ENCODE data around the gene SLC6A7.

The SLC6A7 gene

GRCh38 chr5:150175076-150175475, 14.8 kb upstream of the SLC6A7 start:
- DNase-seq: no peak

DNA sequence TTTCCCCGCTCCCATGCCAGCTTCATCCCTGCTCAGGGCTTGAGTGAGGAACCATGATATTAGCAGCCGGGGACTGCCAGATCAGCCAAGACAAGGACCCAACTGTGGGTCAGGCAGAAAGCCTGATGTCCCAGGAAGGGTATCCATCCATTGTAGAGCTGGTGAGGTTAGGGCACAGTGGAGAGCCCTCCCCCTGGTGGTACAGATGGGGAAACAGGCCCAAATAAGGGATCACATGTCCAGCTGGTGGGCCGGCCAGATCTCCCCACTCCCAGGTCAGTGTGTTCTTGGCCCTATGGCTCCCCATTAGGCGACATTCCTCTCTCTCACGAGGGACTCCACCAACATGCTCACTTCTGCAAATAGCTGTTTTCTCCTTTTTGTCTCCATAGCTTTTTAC, 14.3 kb upstream of the SLC6A7 start:
- DNase-seq: no peak

GRCh38 chr5:150176745-150177477, 13.0 kb upstream of the SLC6A7 start:
- no peak for DNase-seq

DNA sequence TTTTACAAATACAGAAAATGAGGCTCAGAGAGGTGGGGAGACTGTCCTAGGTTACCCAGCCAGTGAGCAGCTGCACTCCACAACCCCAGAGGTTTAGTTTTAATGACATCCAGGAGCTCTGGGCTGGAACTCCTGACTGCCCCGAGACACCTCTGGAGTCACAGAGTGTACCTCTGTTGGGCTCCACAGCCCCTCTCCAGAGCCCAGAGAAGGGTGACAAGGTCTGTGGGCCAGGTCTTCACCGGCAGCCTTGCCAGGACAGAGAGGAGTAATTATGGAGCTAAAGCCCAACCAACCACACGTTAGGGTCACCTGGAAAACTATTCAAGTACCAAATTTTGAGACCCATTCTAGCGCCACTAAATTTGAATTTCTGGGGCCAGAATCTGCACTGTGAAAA, 12.1 kb upstream of the SLC6A7 start:
- DNase-seq: no peak

GRCh38 chr5:150178262-150178661, 11.6 kb upstream of the SLC6A7 start:
- no peak for DNase-seq

DNA sequence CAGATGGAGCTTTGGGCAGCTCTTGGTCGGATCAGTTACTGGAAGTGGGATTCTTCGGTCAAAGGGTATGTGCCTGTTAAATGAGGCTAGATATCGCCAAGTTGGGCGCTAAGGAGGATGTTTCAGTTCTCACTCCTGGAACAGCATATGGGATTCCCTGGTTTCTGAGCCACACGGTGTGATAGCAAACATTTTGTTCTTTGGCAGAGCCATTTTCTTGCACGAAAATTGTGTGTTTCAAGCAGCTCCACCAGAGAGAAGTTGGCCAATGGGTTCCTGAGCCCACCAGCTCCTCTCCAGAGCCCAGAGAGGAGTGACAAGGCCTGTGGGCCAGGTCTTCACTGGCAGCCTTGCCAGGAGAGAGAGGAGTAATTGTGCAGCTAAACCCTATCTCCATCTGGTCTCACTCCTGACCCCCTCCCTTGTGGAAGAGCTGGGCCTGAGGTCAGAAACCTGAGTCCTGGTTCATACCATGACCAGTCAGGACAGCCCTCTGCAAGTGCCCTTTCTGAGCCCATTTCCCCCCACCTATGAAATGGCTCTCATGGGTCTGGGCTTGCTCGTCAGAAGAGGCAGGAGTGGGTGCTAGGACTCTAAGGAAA, 10.7 kb upstream of the SLC6A7 start:
- no peak for DNase-seq

DNA sequence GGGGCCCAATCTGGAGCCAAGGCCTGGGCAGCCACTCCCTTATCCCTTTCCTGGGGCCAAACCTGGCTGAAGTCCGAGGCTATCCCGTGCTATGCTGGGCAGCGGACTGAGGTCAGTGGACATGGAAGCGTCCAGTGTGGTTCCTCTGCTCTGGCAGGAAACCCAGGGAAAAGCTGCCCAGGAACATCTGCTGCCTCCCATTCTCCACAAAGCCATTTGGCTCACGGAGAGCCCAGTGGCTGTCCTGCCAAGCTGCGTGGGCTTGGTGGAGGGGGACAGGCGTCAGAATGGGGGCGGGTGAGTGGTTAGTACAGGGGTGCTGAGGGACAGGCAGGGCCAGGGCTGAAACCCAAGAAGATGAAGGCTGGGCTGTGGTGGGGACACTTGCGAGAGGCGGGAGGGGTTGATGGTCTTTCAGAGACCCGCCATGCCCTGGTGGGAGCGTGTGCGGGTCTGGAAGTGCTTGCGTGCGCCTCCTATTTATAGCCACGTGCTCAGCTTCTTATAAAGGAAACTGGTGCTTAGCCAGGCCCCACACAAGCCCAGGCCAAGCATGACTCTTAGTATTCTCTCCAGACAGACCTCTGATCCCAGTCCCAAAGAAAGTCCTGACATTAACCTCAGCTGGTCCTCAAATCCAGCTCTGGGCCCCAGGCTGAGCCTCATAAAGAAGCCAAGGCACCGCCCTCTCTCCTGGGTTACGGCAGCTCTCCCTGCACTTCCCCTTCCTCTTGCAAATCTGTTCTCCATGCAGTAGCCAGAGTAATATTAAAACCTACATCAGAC, 9.4 kb upstream of the SLC6A7 start:
- no peak for DNase-seq

- no peak for DNase-seq
Observed at GRCh38 chr5:150181027-150181426, 8.8 kb upstream of the SLC6A7 start.

DNA sequence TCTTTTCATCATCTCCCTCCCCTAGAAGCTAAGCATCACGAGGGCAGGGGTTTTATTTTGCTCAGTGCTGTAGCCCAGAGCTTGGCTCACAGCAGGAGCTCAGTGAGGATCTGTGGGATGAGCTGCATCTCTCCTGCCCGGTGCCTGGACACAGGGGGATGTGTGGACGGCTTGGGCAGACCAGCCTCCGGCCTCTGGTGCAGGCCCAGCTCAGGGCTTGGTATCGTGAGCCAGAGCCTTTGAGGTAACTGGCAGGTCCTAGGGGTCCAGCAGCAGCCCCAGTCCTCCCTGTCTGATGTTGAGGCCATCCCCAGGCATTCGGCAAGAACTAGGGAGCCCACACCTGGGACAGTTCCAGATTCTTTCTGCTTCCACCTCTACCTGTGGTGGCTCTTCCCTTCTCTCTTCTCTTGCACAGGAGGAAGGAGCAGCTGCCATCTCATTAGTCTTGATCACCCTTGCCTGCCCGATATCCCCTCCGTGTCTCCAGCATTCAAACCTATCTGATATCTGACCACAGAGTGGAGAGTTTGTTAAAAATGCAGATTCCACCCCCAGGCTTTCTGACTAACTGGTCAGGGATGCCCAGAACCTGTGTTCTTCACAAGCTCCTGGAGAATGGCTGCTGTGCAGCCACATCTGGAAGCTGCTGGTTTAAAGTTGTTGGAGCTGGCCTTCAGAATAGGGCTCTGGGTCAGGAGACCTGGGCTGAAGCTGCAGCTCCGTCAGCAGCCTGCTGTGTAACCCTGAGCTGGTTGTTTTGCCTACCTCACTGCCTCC, 7.9 kb upstream of the SLC6A7 start:
- no peak for DNase-seq

DNA sequence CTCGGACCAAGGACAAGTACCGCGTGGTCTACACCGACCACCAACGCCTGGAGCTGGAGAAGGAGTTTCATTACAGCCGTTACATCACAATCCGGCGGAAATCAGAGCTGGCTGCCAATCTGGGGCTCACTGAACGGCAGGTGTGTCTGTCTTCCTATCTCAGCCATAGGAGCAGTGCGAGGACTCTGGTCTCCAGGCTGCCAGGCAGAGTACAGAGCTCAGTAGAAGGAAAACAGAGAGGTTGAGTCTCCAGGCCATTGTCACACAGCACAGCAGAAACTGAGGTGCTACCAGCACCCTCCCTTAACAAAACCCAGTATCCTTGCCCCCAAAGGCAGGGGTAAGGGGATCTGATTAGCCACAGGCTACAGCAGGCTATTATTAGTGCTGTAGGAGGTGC, 7.1 kb upstream of the SLC6A7 start:
- DNase-seq: no peak

- no peak for DNase-seq
Observed at GRCh38 chr5:150183436-150183835, 6.4 kb upstream of the SLC6A7 start.

GRCh38 chr5:150184006-150184405, 5.9 kb upstream of the SLC6A7 start:
- DNase-seq: no peak

DNA sequence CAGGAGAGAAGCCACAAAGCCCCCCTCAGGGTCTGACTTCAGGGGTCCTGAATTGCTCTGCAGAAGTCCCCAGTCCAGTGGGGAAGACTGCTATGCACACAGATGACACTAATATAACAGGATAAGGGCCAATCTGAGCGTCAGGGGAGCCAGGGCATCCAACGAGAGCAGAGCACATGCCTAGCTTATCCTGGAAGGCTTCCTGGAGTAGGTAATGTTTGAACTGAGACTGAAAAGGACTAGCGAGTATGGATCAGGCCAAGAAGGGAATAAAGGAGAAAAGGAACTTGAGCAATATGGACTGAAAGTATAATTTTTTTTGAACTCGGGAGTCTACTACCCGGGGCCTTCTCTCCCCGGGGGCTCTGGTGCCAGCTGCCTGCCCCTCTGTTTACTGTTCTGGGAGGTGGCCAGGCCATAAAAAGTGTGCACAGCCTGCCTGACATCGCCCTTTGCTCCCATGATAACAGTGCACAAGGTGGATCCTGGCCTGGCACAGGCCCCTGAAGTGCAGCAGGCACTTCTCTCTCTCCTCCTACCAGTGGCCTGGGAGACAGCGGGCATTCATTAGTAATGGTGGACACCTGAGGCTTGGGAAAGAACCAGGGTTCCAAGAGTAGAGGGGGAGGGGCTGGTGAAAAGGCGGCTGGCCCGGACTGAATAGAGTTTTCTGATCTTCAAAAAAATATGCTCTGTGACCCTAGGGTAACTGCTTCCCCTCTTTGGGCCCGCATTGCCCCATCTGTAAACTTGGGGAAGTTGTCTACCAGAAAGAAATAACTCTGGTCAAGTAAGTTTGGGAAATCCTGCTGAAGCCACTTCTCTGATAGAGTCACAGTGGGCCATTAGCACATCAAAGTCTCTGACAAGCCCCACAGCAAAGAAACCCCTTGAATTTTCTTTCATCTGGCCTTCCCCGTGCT, 4.6 kb upstream of the SLC6A7 start:
- DNase-seq: no peak

DNA sequence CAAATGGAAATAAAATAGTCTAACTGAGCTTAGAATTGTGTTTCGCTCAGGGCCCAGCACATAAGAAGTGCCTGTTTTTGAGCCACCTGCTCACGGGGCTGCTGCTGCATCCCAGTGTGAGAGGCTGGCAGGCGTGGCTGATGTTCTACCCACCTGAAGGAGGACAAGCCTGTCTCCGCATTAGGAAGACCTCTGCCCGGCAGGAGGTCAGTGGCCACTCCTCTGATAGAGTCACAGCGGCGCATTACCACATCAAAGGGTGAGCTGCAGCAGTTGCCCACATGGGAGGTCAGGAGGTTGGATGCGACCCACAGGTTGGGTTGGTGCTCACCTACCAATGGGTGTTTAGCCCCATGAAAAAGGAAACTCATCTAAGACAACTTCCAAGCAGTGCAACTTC, 3.7 kb upstream of the SLC6A7 start:
- no peak for DNase-seq

DNA sequence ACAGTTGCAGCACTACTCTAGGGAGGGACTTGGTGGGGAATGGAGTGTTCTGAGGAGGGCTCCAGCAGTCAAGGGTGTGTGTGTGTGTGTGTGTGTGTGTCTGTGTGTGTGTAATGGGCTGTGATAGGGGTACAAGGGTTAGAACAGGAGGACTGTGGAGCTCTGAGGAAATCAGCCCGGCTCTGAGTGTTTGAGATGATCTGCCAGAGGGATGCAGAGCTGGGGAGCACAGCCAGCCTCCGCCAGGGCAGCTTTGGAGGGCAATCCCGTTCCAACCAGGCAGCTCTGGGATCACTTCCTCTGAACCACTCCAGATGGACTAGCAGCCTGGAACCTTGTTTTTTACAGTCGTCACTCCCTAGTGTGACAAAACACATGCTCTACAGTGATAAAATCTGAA, 3.0 kb upstream of the SLC6A7 start:
- DNase-seq: no peak

- no peak for DNase-seq
Observed at GRCh38 chr5:150188146-150188842, 1.6 kb upstream of the SLC6A7 start.

GRCh38 chr5:150189326-150189725, 536 bp upstream of the SLC6A7 start:
- no peak for DNase-seq

DNA sequence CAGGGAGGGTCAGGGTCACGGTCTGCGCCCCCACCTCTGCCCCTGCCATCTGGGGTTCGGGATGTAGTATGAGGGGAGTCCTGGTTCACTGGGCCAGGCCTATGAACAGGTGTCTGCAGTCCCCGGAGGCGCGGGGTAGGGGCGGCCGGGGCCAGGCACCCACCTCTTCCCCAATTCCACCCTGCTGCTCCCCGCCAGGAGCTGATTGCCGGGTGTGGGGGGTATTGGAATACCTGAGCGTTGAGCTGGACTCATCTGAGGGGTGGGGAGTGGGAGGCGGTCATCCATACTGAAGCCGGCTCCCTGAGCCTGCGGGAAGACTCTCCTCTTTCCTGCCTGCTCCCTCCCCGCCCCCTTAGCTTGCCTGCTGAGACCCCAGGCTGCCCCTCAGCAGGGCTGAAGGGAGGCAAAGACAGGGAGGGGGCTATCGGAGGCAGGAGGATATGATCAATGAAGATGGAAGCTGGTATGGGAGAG, 679 bp downstream of the SLC6A7 start:
- no peak for DNase-seq

- DNase-seq: no peak
Observed at GRCh38 chr5:150190987-150191386, 1.1 kb downstream of the SLC6A7 start.

- DNase-seq: no peak
Observed at GRCh38 chr5:150192462-150192861, 2.6 kb downstream of the SLC6A7 start.

GRCh38 chr5:150195736-150196485, 6.0 kb downstream of the SLC6A7 start:
- no peak for DNase-seq

Measured in activated CD8-positive, alpha-beta memory T cell treated with anti-CD3 and anti-CD28 coated beads, Interleukin-2, amount 50 U/mL, for 48 hours (primary cell).